PC-9 (cell line): ENCODE measurements around the gene MAPT. TPM values are rescaled to one million over a fixed set of nuclear protein-coding genes. Genes with fewer than 3 reads are reported as not detected.

ENCODE experiments used
- BruUV-seq: library from RNA; stranded (reverse); fragments of 400-500 nt; replicated peaks from 2 replicates; lab custom pipeline; 2021; lab: Mats Ljungman, UMichigan
- CTCF ChIA-PET: fragments of 300-600 bp; sonication (Branson Sonifier 250); formaldehyde crosslinking; loops from one replicate; lab custom pipeline; 2022; ENCODE audit warnings: antibody characterized with exemption; lab: Charles Lee
- POLR2A ChIA-PET: fragments of 300-600 bp; sonication (Branson Sonifier 250); formaldehyde crosslinking; loops from one replicate; lab custom pipeline; 2022; ENCODE audit warnings: antibody characterized with exemption; ENCODE audit not compliant: unreplicated experiment; lab: Charles Lee
- DNase-seq, 2 experiments: peaks; one replicate each; pipeline versions ENCODE4 v3.0.0 to v3.0.0-alpha.2; 2015 to 2022; ENCODE audit warnings: mixed read lengths in 1 of 2
- H2AFZ ChIP-seq: fragments of 200-600 bp; sonication (generic); 2 replicates; pipeline ENCODE4 v1.8.1; 2017; ENCODE audit warnings: antibody characterized with exemption
- H3F3A ChIP-seq: fragments of 200-600 bp; sonication (generic); 2 replicates; pipeline ENCODE4 v1.8.1; 2017; ENCODE audit warnings: antibody characterized with exemption, mild to moderate bottlenecking, low read depth; ENCODE audit not compliant: insufficient read depth
- H3K27ac ChIP-seq: fragments of 200-600 bp; sonication (generic); 2 replicates; pipeline ENCODE4 v1.6.1; 2016; ENCODE audit warnings: mixed run types
- H3K27me3 ChIP-seq: fragments of 200-600 bp; sonication (generic); 2 replicates; pipeline ENCODE4 v1.6.1; 2016; ENCODE audit warnings: low read depth, mixed run types; ENCODE audit not compliant: insufficient read depth
- H3K36me3 ChIP-seq: fragments of 200-600 bp; sonication (generic); 2 replicates; pipeline ENCODE4 v1.6.1; 2016; ENCODE audit warnings: low read depth, mixed run types
- H3K4me1 ChIP-seq: fragments of 200-600 bp; sonication (generic); replicated peaks from 2 replicates; pipeline ENCODE4 v1.6.1; 2016; ENCODE audit warnings: mixed run types; ENCODE audit not compliant: insufficient read depth
- H3K4me2 ChIP-seq: fragments of 200-600 bp; sonication (generic); 2 replicates; pipeline ENCODE4 v1.6.1; 2017; ENCODE audit warnings: mixed run types
- H3K4me3 ChIP-seq: fragments of 200-600 bp; sonication (generic); 2 replicates; pipeline ENCODE4 v1.6.1; 2016; ENCODE audit warnings: mixed run types
- H3K79me2 ChIP-seq: fragments of 200-600 bp; sonication (generic); 2 replicates; pipeline ENCODE4 v1.6.1; 2017; ENCODE audit warnings: low read depth, mixed run types
- H3K9me2 ChIP-seq: fragments of 200-600 bp; sonication (generic); 2 replicates; pipeline ENCODE4 v1.8.1; 2017; ENCODE audit warnings: mild to moderate bottlenecking; ENCODE audit not compliant: insufficient read depth
- H3K9me3 ChIP-seq: fragments of 200-600 bp; sonication (generic); 2 replicates; pipeline ENCODE4 v1.8.1; 2016; ENCODE audit warnings: low read depth; ENCODE audit not compliant: insufficient read depth
- H4K20me1 ChIP-seq: fragments of 200-600 bp; sonication (generic); 2 replicates; pipeline ENCODE4 v1.8.1; 2017; ENCODE audit not compliant: insufficient read depth
- CTCF ChIP-seq: fragments of 200-600 bp; sonication (generic); conservative IDR thresholded peaks from 2 replicates; pipeline ENCODE4 v1.6.1; 2017; ENCODE audit warnings: mixed run types, antibody characterized with exemption, mild to moderate bottlenecking, moderate library complexity
- EZH2 ChIP-seq: fragments of 200-600 bp; sonication (generic); IDR thresholded peaks from 2 replicates; pipeline ENCODE4 v1.8.0; 2017; ENCODE audit warnings: antibody characterized with exemption, low read depth
- intact Hi-C: fragments of 100-400 bp; cut with micrococcal nuclease; formaldehyde crosslinking; loops from one replicate; pipeline ENCODE4 v1.10.0; 2022; ENCODE audit not compliant: unreplicated experiment
- total RNA-seq: library from RNA; stranded (reverse); gene quantifications from 2 replicates; pipeline ENCODE4 v1.2.3, GENCODE V29; 2021

MAPT gene
- total RNA-seq, 1 experiment from 2014 or later: 0.85 TPM

- BruUV-seq: no TSS peak
- DNase-seq: peak in 1 of 2 experiments; percentile 32
Measured at GRCh38 chr17:46025510-46026165, 131.3 kb downstream of the MAPT start.

GRCh38 chr17:46026166-46027047 lies 132.1 kb downstream of the MAPT start:
- H3F3A ChIP-seq: peaks cover 12% of the 10 kb centered on the region; the same call in 1 of the 2 replicates
- peak in 1 of 2 experiments; percentile 30 for DNase-seq
- no TSS peak for BruUV-seq
- H3K4me2 ChIP-seq: no peak overlapping the region
- no peak overlapping the region for H3K27ac ChIP-seq
- H3K9me2 ChIP-seq: no peaks in the 10 kb centered on the region
- intact Hi-C loops: no loop called here
- H3K36me3 ChIP-seq: peaks cover 5% of the 10 kb centered on the region; the same call in 1 of the 2 replicates
- H3K79me2 ChIP-seq: no peaks in the 10 kb centered on the region
- POLR2A ChIA-PET: no interaction called here
- H3K9me3 ChIP-seq: no peaks in the 10 kb centered on the region
- CTCF ChIA-PET: no interaction called here
- H3K4me3 ChIP-seq: no peak overlapping the region
- TF ChIP-seq EZH2: no peak
- no peak for TF ChIP-seq CTCF
- no peaks in the 10 kb centered on the region for H3K27me3 ChIP-seq
- H4K20me1 ChIP-seq: peaks cover 16% of the 10 kb centered on the region
- H3K4me1 ChIP-seq: no peaks in the 10 kb centered on the region
- no peak overlapping the region for H2AFZ ChIP-seq

More at GRCh38 chr17:46025510-46026165, 131.3 kb downstream of the MAPT start:
- Histone ChIP-seq H3K4me3 (no peak overlapping the region), H4K20me1 (peaks cover 15% of the 10 kb centered on the region), H3K9me3 (no peaks in the 10 kb centered on the region), H3K27ac (no peak overlapping the region), H3K4me1 (no peaks in the 10 kb centered on the region), H3K4me2 (no peak overlapping the region), H2AFZ (no peak overlapping the region), H3K79me2 (no peaks in the 10 kb centered on the region), H3K27me3 (no peaks in the 10 kb centered on the region), H3K9me2 (no peaks in the 10 kb centered on the region), H3F3A (peaks cover 12% of the 10 kb centered on the region; the same call in 1 of the 2 replicates), H3K36me3 (0 out of 2 replicates have a peak, but pooled peaks cover 3% of the 10 kb centered on the region)
- intact Hi-C loops: no loop called here
- CTCF ChIA-PET: no interaction called here
- TF ChIP-seq CTCF (no peak), EZH2 (no peak)
- POLR2A ChIA-PET: no interaction called here

GRCh38 chr17:46027048-46027975 lies 133.0 kb downstream of the MAPT start:
- H3K27ac ChIP-seq: no peak overlapping the region
- no peak overlapping the region for H2AFZ ChIP-seq
- H3K79me2 ChIP-seq: no peaks in the 10 kb centered on the region
- TF ChIP-seq CTCF (no peak), EZH2 (no peak)
- ChIA-PET CTCF (no interaction called here), POLR2A (no interaction called here)
- H3K4me1 ChIP-seq: no peaks in the 10 kb centered on the region
- peaks cover 8% of the 10 kb centered on the region; the same call in 1 of the 2 replicates for H3K36me3 ChIP-seq
- peak in 1 of 2 experiments; percentile 19 for DNase-seq
- no peak overlapping the region for H3K4me3 ChIP-seq
- no peaks in the 10 kb centered on the region for H3K9me2 ChIP-seq
- BruUV-seq: no TSS peak
- H3K27me3 ChIP-seq: no peaks in the 10 kb centered on the region
- H3K4me2 ChIP-seq: no peak overlapping the region
- H4K20me1 ChIP-seq: peaks cover 16% of the 10 kb centered on the region
- no peaks in the 10 kb centered on the region for H3K9me3 ChIP-seq
- H3F3A ChIP-seq: peaks cover 12% of the 10 kb centered on the region; the same call in 1 of the 2 replicates
- intact Hi-C loops: no loop called here
